H9 (cell line): ENCODE measurements around the gene VGLL3. TPM values are rescaled to one million over a fixed set of nuclear protein-coding genes. Genes with fewer than 3 reads are reported as not detected.

Experiments used
- DNase-seq: peaks from one replicate; pipeline ENCODE4 v3.0.0-alpha.2; 2017
- H2AFZ ChIP-seq: one replicate; pipeline ENCODE4 v1.6.1; 2013; ENCODE audit warnings: mild to moderate bottlenecking, low read length, control low read depth, moderate library complexity
- H2AK5ac ChIP-seq: 2 replicates; pipeline ENCODE4 v1.6.1; 2013; ENCODE audit warnings: low read length, control low read depth, mixed read lengths; ENCODE audit not compliant: insufficient read length
- H2BK120ac ChIP-seq: one replicate; pipeline ENCODE4 v1.6.1; 2013; ENCODE audit warnings: low read depth, mild to moderate bottlenecking, low read length, control low read depth, inconsistent platforms; ENCODE audit not compliant: poor library complexity, severe bottlenecking
- H2BK12ac ChIP-seq: 2 replicates; pipeline ENCODE4 v1.6.1; 2013; ENCODE audit warnings: low read length, control low read depth, mixed read lengths, low read depth; ENCODE audit not compliant: insufficient read length
- H2BK15ac ChIP-seq: 2 replicates; pipeline ENCODE4 v1.6.1; 2013; ENCODE audit warnings: low read depth, low read length, control low read depth
- H2BK20ac ChIP-seq: one replicate; pipeline ENCODE4 v1.6.1; 2013; ENCODE audit warnings: low read depth, mild to moderate bottlenecking, low read length, control low read depth, inconsistent platforms; ENCODE audit not compliant: poor library complexity, severe bottlenecking
- H2BK5ac ChIP-seq: 2 replicates; pipeline ENCODE4 v1.6.1; 2013; ENCODE audit warnings: low read length, control low read depth, mixed read lengths; ENCODE audit not compliant: insufficient read length
- H3K14ac ChIP-seq: 2 replicates; pipeline ENCODE4 v1.6.1; 2013; ENCODE audit warnings: low read length, control low read depth; ENCODE audit not compliant: insufficient read depth
- H3K18ac ChIP-seq: 2 replicates; pipeline ENCODE4 v1.6.1; 2013; ENCODE audit warnings: low read depth, mild to moderate bottlenecking, mixed read lengths, low read length, control low read depth; ENCODE audit not compliant: insufficient read length
- H3K23ac ChIP-seq: 2 replicates; pipeline ENCODE4 v1.6.1; 2013; ENCODE audit warnings: low read length, control low read depth, mixed read lengths, low read depth; ENCODE audit not compliant: insufficient read length
- H3K23me2 ChIP-seq: 2 replicates; pipeline ENCODE4 v1.6.1; 2013; ENCODE audit warnings: low read depth, mild to moderate bottlenecking, mixed read lengths, low read length, control low read depth; ENCODE audit not compliant: insufficient read length, poor library complexity, severe bottlenecking
- H3K27ac ChIP-seq: 2 replicates; pipeline ENCODE4 v1.5.1; 2013; ENCODE audit warnings: low read length, control low read depth, mixed read lengths, low read depth; ENCODE audit not compliant: insufficient read length
- H3K27me3 ChIP-seq: 2 replicates; pipeline ENCODE4 v1.6.1; 2013; ENCODE audit warnings: low read length, control low read depth, inconsistent platforms; ENCODE audit not compliant: insufficient read depth
- H3K4ac ChIP-seq: 2 replicates; pipeline ENCODE4 v1.6.1; 2013; ENCODE audit warnings: low read depth, mild to moderate bottlenecking, control low read depth, inconsistent platforms, low read length, moderate library complexity
- H3K4me1 ChIP-seq: 2 replicates; pipeline ENCODE4 v1.6.1; 2013; ENCODE audit warnings: low read length, control low read depth, inconsistent platforms; ENCODE audit not compliant: insufficient read depth
- H3K4me2 ChIP-seq: 2 replicates; pipeline ENCODE4 v1.6.1; 2013; ENCODE audit warnings: low read length, control low read depth, mixed read lengths; ENCODE audit not compliant: insufficient read length, insufficient read depth
- H3K56ac ChIP-seq: 2 replicates; pipeline ENCODE4 v1.6.1; 2013; ENCODE audit warnings: low read depth, mild to moderate bottlenecking, mixed read lengths, low read length, control low read depth; ENCODE audit not compliant: insufficient read length
- H3K79me1 ChIP-seq: 2 replicates; pipeline ENCODE4 v1.6.1; 2013; ENCODE audit warnings: low read depth, mild to moderate bottlenecking, moderate library complexity, low read length, control low read depth, inconsistent platforms; ENCODE audit not compliant: insufficient read depth, poor library complexity, severe bottlenecking
- H3K79me2 ChIP-seq: 2 replicates; pipeline ENCODE4 v1.6.1; 2013; ENCODE audit warnings: low read length, control low read depth, inconsistent platforms; ENCODE audit not compliant: insufficient read depth
- H3K9ac ChIP-seq: 2 replicates; pipeline ENCODE4 v1.6.1; 2013; ENCODE audit warnings: low read length, control low read depth, mixed read lengths; ENCODE audit not compliant: insufficient read length; ENCODE audit errors: extremely low read depth
- H3K9me3 ChIP-seq: one replicate; pipeline ENCODE4 v1.6.1; 2013; ENCODE audit warnings: low read depth, low read length, inconsistent platforms; ENCODE audit not compliant: control insufficient read depth
- H3T11ph ChIP-seq: one replicate; pipeline ENCODE4 v1.6.1; 2013; ENCODE audit warnings: mild to moderate bottlenecking, low read length, control low read depth, inconsistent platforms
- H4K20me1 ChIP-seq: one replicate; pipeline ENCODE4 v1.6.1; 2013; ENCODE audit not compliant: control insufficient read depth, insufficient read length, insufficient read depth
- H4K5ac ChIP-seq: 2 replicates; pipeline ENCODE4 v1.6.1; 2013; ENCODE audit warnings: low read depth, mild to moderate bottlenecking, mixed read lengths, low read length, control low read depth; ENCODE audit not compliant: insufficient read length
- H4K8ac ChIP-seq: replicated peaks from 2 replicates; pipeline ENCODE4 v1.6.1; 2013; ENCODE audit warnings: low read length, control low read depth, mixed read lengths, low read depth; ENCODE audit not compliant: insufficient read length
- H4K91ac ChIP-seq: 2 replicates; pipeline ENCODE4 v1.6.1; 2013; ENCODE audit warnings: low read depth, mild to moderate bottlenecking, moderate library complexity, mixed read lengths, low read length, control low read depth; ENCODE audit not compliant: insufficient read length
- H3K27ac Mint-ChIP-seq, 3 experiments: 2 replicates in 2 of 3; 3 replicates in 1 of 3; pipeline ENCODE4 v1.8.0; 2020 to 2021; ENCODE audit warnings: mixed read lengths in 3 of 3, mild to moderate bottlenecking in 1 of 3, moderate library complexity in 1 of 3
- H3K27me3 Mint-ChIP-seq: 2 replicates; pipeline ENCODE4 v1.8.0; 2021; ENCODE audit warnings: low read depth, mild to moderate bottlenecking, moderate library complexity, mixed read lengths
- H3K36me3 Mint-ChIP-seq, 3 experiments: 2 replicates in 2 of 3; 3 replicates in 1 of 3; pipeline ENCODE4 v1.8.0; 2020 to 2021; ENCODE audit warnings: low read depth in 3 of 3, mixed read lengths in 3 of 3; ENCODE audit not compliant: insufficient read depth in 1 of 3
- H3K4me1 Mint-ChIP-seq, 2 experiments: 2 replicates each; pipeline ENCODE4 v1.8.0; 2020; ENCODE audit warnings: mixed read lengths in 2 of 2
- H3K4me3 Mint-ChIP-seq, 2 experiments: 2 replicates in 1 of 2; 3 replicates in 1 of 2; pipeline ENCODE4 v1.8.0; 2020 to 2021; ENCODE audit warnings: mild to moderate bottlenecking in 2 of 2, mixed read lengths in 2 of 2, moderate library complexity in 1 of 2
- H3K9me3 Mint-ChIP-seq, 2 experiments: 2 replicates in 1 of 2; 3 replicates in 1 of 2; pipeline ENCODE4 v1.8.0; 2020; ENCODE audit warnings: mild to moderate bottlenecking in 2 of 2, mixed read lengths in 2 of 2, moderate library complexity in 1 of 2
- WGBS: extraction: QIAGEN DNeasy Blood & Tissue Kit; methylation state at CpG from one replicate; pipeline ENCODE4 v1.1.7; 2013; ENCODE audit warnings: missing lambda C conversion rate, low lambda C conversion rate, mixed read lengths; ENCODE audit not compliant: insufficient read length; ENCODE audit errors: extremely low coverage; 5-methylcytosine and 5-hydroxymethylcytosine counted together
- total RNA-seq: library from RNA; stranded (reverse); gene quantifications from 2 replicates; pipeline ENCODE4 v1.2.1, GENCODE V29; 2021
- TF ChIP-seq, protein P1 (sequence below): fragments of 200-600 bp; sonication (generic); conservative IDR thresholded peaks from 3 replicates; pipeline ENCODE4 v1.8.0; 2021; ENCODE audit warnings: antibody characterized with exemption, mild to moderate bottlenecking

VGLL3 gene
- total RNA-seq, 1 experiment from 2014 or later, result 19.7 TPM

DNA sequence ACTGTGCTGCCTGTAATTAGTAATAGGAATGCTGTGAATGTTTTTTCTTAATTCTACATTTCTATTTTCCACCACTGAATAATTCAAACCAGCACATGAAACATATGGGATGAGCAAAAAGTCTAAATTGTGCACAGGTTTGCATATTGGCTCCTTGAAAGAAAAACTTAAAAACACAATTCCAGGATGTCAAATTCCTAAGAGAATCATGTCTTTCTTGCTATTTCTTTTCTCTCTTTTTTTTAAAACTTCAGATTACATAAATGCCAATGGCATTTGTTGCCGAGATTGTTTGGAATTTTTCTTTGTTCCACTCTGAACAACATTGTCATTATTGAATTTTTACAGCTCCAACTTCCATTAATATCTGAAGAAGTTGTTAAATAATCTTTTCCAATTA, 60.8 kb downstream of the VGLL3 start:
- Histone ChIP-seq H3K9me3 (no peaks in the 10 kb centered on the region), H3K9ac (no peak overlapping the region), H3K4ac (no peak overlapping the region), H4K8ac (no peak overlapping the region), H3K79me1 (no peaks in the 10 kb centered on the region), H3T11ph (no peak overlapping the region), H3K4me2 (no peak overlapping the region), H3K23me2 (no peaks in the 10 kb centered on the region), H4K91ac (no peak overlapping the region), H3K79me2 (no peaks in the 10 kb centered on the region), H3K27ac (no peak overlapping the region), H2AK5ac (no peak overlapping the region), H4K5ac (no peak overlapping the region), H2BK12ac (no peak overlapping the region), H3K14ac (no peak overlapping the region), H4K20me1 (no peaks in the 10 kb centered on the region), H2BK20ac (no peak overlapping the region), H3K23ac (no peak overlapping the region), H2BK5ac (no peak overlapping the region), H3K4me1 (no peaks in the 10 kb centered on the region), H2AFZ (no peak overlapping the region), H3K27me3 (no peaks in the 10 kb centered on the region), H2BK15ac (no peak overlapping the region), H2BK120ac (no peak overlapping the region), H3K18ac (no peak overlapping the region), H3K56ac (no peak overlapping the region)
- no peaks in the 10 kb centered on the region for H3K27me3 Mint-ChIP-seq
- peaks cover 9% of the 10 kb centered on the region in 2 experiments for H3K4me1 Mint-ChIP-seq
- TF ChIP-seq, protein P1, sequence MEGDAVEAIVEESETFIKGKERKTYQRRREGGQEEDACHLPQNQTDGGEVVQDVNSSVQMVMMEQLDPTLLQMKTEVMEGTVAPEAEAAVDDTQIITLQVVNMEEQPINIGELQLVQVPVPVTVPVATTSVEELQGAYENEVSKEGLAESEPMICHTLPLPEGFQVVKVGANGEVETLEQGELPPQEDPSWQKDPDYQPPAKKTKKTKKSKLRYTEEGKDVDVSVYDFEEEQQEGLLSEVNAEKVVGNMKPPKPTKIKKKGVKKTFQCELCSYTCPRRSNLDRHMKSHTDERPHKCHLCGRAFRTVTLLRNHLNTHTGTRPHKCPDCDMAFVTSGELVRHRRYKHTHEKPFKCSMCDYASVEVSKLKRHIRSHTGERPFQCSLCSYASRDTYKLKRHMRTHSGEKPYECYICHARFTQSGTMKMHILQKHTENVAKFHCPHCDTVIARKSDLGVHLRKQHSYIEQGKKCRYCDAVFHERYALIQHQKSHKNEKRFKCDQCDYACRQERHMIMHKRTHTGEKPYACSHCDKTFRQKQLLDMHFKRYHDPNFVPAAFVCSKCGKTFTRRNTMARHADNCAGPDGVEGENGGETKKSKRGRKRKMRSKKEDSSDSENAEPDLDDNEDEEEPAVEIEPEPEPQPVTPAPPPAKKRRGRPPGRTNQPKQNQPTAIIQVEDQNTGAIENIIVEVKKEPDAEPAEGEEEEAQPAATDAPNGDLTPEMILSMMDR, result no peak
- no peaks in the 10 kb centered on the region for H3K9me3 Mint-ChIP-seq
- H3K27ac Mint-ChIP-seq, result no peak overlapping the region
- DNase-seq, result no peak
- no peaks in the 10 kb centered on the region for H3K36me3 Mint-ChIP-seq
- H3K4me3 Mint-ChIP-seq, result no peak overlapping the region
- WGBS, result no CpG with 5 or more reads among the region's 1 CpG
